Adrenal gland (tissue), 12 donors: ENCODE data around the gene CADM1. TPM values are rescaled to one million over a fixed set of nuclear protein-coding genes. Genes with fewer than 3 reads are reported as not detected.

Experiments
- DNase-seq, 7 donors: peaks; one replicate each; pipeline ENCODE4 v3.0.0-alpha.2; 2019 to 2020
- H3K27ac ChIP-seq, 5 donors: fragments of 200-600 bp; sonication (generic) in 4 of 5; 1 replicate in 3 of 5; 2 replicates in 2 of 5; pipeline versions ENCODE4 v1.5.1 to v1.8.0; 2016 to 2020; ENCODE audit warnings: mild to moderate bottlenecking in 1 of 5
- H3K27me3 ChIP-seq: fragments of 200-600 bp; 2 replicates; pipeline ENCODE4 v1.8.0; 2021
- H3K36me3 ChIP-seq, 2 donors: fragments of 200-600 bp; replicated peaks in 1 of 2; 1 replicate in 1 of 2; 2 replicates in 1 of 2; pipeline versions ENCODE4 v1.5.1 to v1.8.0; 2018 to 2022
- H3K4me1 ChIP-seq, 2 donors: fragments of 200-600 bp; replicated peaks in 1 of 2; 1 replicate in 1 of 2; 2 replicates in 1 of 2; pipeline versions ENCODE4 v1.5.1 to v1.8.0; 2018 to 2021
- H3K4me3 ChIP-seq, 4 donors: fragments of 200-600 bp; sonication (generic) in 3 of 4; one replicate each; pipeline ENCODE4 v1.5.1; 2016 to 2018
- H3K9me3 ChIP-seq, 3 donors: fragments of 200-600 bp; sonication (generic) in 1 of 3; replicated peaks in 1 of 3; 1 replicate in 2 of 3; 2 replicates in 1 of 3; pipeline versions ENCODE4 v1.5.1 to v1.8.0; 2016 to 2021
- CTCF ChIP-seq, 6 experiments: fragments of 450-650 bp in 4 of 6; fragments of 200-600 bp in 2 of 6; sonication (generic) in 1 of 6; IDR thresholded peaks; 1 replicate in 5 of 6; 2 replicates in 1 of 6; pipeline versions ENCODE4 v1.5.1 to v1.8.0; 2016 to 2021; ENCODE audit warnings: antibody characterized with exemption in 6 of 6, mild to moderate bottlenecking in 2 of 6, moderate library complexity in 1 of 6
- POLR2A ChIP-seq, 2 donors: fragments of 450-650 bp; IDR thresholded peaks; one replicate each; pipeline ENCODE4 v1.6.1; 2017; ENCODE audit warnings: antibody characterized with exemption in 2 of 2, mild to moderate bottlenecking in 2 of 2, moderate library complexity in 1 of 2
- WGBS, 4 donors: extraction: QIAGEN DNeasy Blood & Tissue Kit in 2 of 4; methylation state at CpG; one replicate each; pipeline versions ENCODE4 v1.1.5 to v1.1.7; 2013 to 2017; 5-methylcytosine and 5-hydroxymethylcytosine counted together
- intact Hi-C, 2 donors: fragments of 100-400 bp; cut with DNase I; formaldehyde crosslinking; loops; one replicate each; pipeline versions ENCODE4 v1.14.1 to v1.15.0; 2022 to 2023
- polyA plus RNA-seq, 3 donors: library from polyadenylated mRNA; stranded (reverse); fragments of 200-250 nt in 2 of 3; fragments of 350-450 nt in 1 of 3; fragmentation: Illumina TruSeq in 1 of 3; extraction: RNeasy Lipid Tissue Mini Kit (QIAGEN cat#74804) in 1 of 3; gene quantifications; one replicate each; pipeline ENCODE4 v1.2.3, GENCODE V29; 2013 to 2014
- total RNA-seq, 9 donors: library from RNA; depleted of rRNA in 4 of 9; stranded (reverse); fragments of >200 nt in 4 of 9; fragments of 120-200 nt in 1 of 9; fragmentation: NEBNext Ultra II Directional in 1 of 9; extraction: Animal tissue kit (Norgen Biotek cat#: 25700) in 1 of 9; gene quantifications; one replicate each; pipeline versions ENCODE4 v1.1.0 to v1.2.4, GENCODE V29; 2013 to 2023
- donor health status: healthy with polysubstance abuse.
- donor health status: Bipolar disorder and iron deficiency.
- donor health status: DM: yes; HTN: yes; CAD: no.
- donor health status: DM: no; HTN: no; CAD: no.
- donor health status: DM: no; HTN: no; CAD: no.
- donor health status: DM: yes; HTN: yes; CAD: no.

Gene CADM1
- total and polyA plus RNA-seq, 12 donors = 21.6 to 256 (median 39.8) TPM

GRCh38 chr11:115500547-115501501 is 3.4 kb downstream of the CADM1 start:
- no peaks in the 10 kb centered on the region for H3K9me3 ChIP-seq
- H3K27ac ChIP-seq = peak overlapping the region in 1 of 5 donors; percentile 14
- DNase-seq = no peak
- no peak overlapping the region for H3K4me3 ChIP-seq
- H3K36me3 ChIP-seq = no peaks in the 10 kb centered on the region
- peaks cover 10 to 15% of the 10 kb centered on the region in 2 donors for H3K4me1 ChIP-seq
- WGBS, 4 donors = 51 to 57% (median 54%) methylated on average over 14 of the region's 14 CpGs
- intact Hi-C loops = loop anchor here in 1 of 2 donors (10.0 kb wide), 1 partner anchor 166 kb away; no protein-coding TSS in a partner anchor
- H3K27me3 ChIP-seq = no peaks in the 10 kb centered on the region
- no peak for TF ChIP-seq POLR2A (IDR thresholded peaks at IDR 0.05)
- TF ChIP-seq CTCF (IDR thresholded peaks at IDR 0.05) = no peak

GRCh38 chr11:115499891-115500290 is 4.3 kb downstream of the CADM1 start:
- no peaks in the 10 kb centered on the region for H3K9me3 ChIP-seq
- no peak for DNase-seq
- 77 to 89% (median 83%) methylated on average over 2 of the region's 2 CpGs for WGBS, 4 donors
- no peak overlapping the region for H3K27ac ChIP-seq
- no peak overlapping the region for H3K4me3 ChIP-seq
- H3K4me1 ChIP-seq = peaks cover 4 to 11% of the 10 kb centered on the region in 2 donors
- no peaks in the 10 kb centered on the region for H3K27me3 ChIP-seq
- no peaks in the 10 kb centered on the region for H3K36me3 ChIP-seq
- TF ChIP-seq CTCF (IDR thresholded peaks at IDR 0.05) (no peak), POLR2A (IDR thresholded peaks at IDR 0.05) (no peak)
- intact Hi-C loops = loop anchor here in 1 of 2 donors (10.0 kb wide), 1 partner anchor 165 kb away; no protein-coding TSS in a partner anchor

GRCh38 chr11:115499241-115499799 is 4.9 kb downstream of the CADM1 start:
- H3K36me3 ChIP-seq = no peaks in the 10 kb centered on the region
- WGBS, 4 donors = 44 to 61% (median 52%) methylated on average over 4 of the region's 4 CpGs
- H3K4me1 ChIP-seq = peaks cover 4 to 11% of the 10 kb centered on the region in 2 donors
- H3K9me3 ChIP-seq = no peaks in the 10 kb centered on the region
- H3K27ac ChIP-seq = no peak overlapping the region
- no peaks in the 10 kb centered on the region for H3K27me3 ChIP-seq
- intact Hi-C loops = no loop called here
- no peak for TF ChIP-seq CTCF (IDR thresholded peaks at IDR 0.05)
- TF ChIP-seq POLR2A (IDR thresholded peaks at IDR 0.05) = no peak
- peak in 3 of 7 donors; percentile 25 to 69 (median 40) for DNase-seq
- H3K4me3 ChIP-seq = no peak overlapping the region

GRCh38 chr11:115498354-115498753 is 5.9 kb downstream of the CADM1 start:
- 85 to 93% (median 90%) methylated on average over 9 of the region's 9 CpGs for WGBS, 4 donors
- Histone ChIP-seq H3K36me3 (no peaks in the 10 kb centered on the region), H3K27ac (no peak overlapping the region), H3K4me3 (no peak overlapping the region), H3K27me3 (no peaks in the 10 kb centered on the region), H3K4me1 (peaks cover 4 to 5% of the 10 kb centered on the region in 2 donors), H3K9me3 (no peaks in the 10 kb centered on the region)
- no peak for DNase-seq
- TF ChIP-seq CTCF (IDR thresholded peaks at IDR 0.05) (no peak), POLR2A (IDR thresholded peaks at IDR 0.05) (no peak)
- intact Hi-C loops = no loop called here
